Measurements from ENCODE around the gene VPS37D.
"Not testable (repeated sequence)": the region's sequence is repeated elsewhere in the genome, so short reads cannot be mapped to it uniquely, and the experiment has no call there.

Gene VPS37D

GRCh38 chr7:73706126-73707044 lies 38.8 kb downstream of the VPS37D start:
- no peak for DNase-seq (ENCODE audit: low spot score)

- no peak for DNase-seq (ENCODE audit: low spot score)
Observed at GRCh38 chr7:73707045-73707631, 39.5 kb downstream of the VPS37D start.

- no peak for DNase-seq (ENCODE audit: low spot score)
Observed at GRCh38 chr7:73708961-73709549, 41.4 kb downstream of the VPS37D start.

- DNase-seq (ENCODE audit: low spot score) = no peak
Observed at GRCh38 chr7:73712773-73713172, 45.1 kb downstream of the VPS37D start.

- not testable (repeated sequence) for DNase-seq (ENCODE audit: low spot score)
Observed at GRCh38 chr7:73713319-73713718, 45.7 kb downstream of the VPS37D start.

GRCh38 chr7:73715648-73716317 lies 48.2 kb downstream of the VPS37D start:
- DNase-seq (ENCODE audit: low spot score) = peak; percentile 97

- no peak for DNase-seq (ENCODE audit: low spot score)
Observed at GRCh38 chr7:73716318-73716890, 48.8 kb downstream of the VPS37D start.

GRCh38 chr7:73717025-73717807 lies 49.6 kb downstream of the VPS37D start:
- DNase-seq (ENCODE audit: low spot score) = no peak

GRCh38 chr7:73717991-73718405 lies 50.4 kb downstream of the VPS37D start:
- no peak for DNase-seq (ENCODE audit: low spot score)

GRCh38 chr7:73718438-73718881 lies 50.8 kb downstream of the VPS37D start:
- DNase-seq (ENCODE audit: low spot score) = no peak

- peak; percentile 85 for DNase-seq (ENCODE audit: low spot score)
Observed at GRCh38 chr7:73718905-73719805, 51.5 kb downstream of the VPS37D start, which contains the start of gene STX1A. Gene STX1A, minus strand, starts transcription at chr7:73719669. Its CDS starts 38 bp downstream, at chr7:73719631.

- DNase-seq (ENCODE audit: low spot score) = no peak
Observed at GRCh38 chr7:73719806-73720169, 52.2 kb downstream of the VPS37D start.

- not testable (repeated sequence) for DNase-seq (ENCODE audit: low spot score)
Observed at GRCh38 chr7:73720443-73720842, 52.8 kb downstream of the VPS37D start.

- DNase-seq (ENCODE audit: low spot score) = no peak
Observed at GRCh38 chr7:73721377-73721817, 53.8 kb downstream of the VPS37D start.
